GM18861 (cell line): ENCODE measurements around the gene KAZN.
"Not testable (repeated sequence)": the region's sequence is repeated elsewhere in the genome, so short reads cannot be mapped to it uniquely, and the experiment has no call there.

ENCODE experiments used
- ATAC-seq: cut with Tn5 transposase; IDR thresholded peaks from one replicate; pipeline ENCODE4 v1.9.1; 2021; ENCODE audit not compliant: unreplicated experiment

The KAZN gene

DNA sequence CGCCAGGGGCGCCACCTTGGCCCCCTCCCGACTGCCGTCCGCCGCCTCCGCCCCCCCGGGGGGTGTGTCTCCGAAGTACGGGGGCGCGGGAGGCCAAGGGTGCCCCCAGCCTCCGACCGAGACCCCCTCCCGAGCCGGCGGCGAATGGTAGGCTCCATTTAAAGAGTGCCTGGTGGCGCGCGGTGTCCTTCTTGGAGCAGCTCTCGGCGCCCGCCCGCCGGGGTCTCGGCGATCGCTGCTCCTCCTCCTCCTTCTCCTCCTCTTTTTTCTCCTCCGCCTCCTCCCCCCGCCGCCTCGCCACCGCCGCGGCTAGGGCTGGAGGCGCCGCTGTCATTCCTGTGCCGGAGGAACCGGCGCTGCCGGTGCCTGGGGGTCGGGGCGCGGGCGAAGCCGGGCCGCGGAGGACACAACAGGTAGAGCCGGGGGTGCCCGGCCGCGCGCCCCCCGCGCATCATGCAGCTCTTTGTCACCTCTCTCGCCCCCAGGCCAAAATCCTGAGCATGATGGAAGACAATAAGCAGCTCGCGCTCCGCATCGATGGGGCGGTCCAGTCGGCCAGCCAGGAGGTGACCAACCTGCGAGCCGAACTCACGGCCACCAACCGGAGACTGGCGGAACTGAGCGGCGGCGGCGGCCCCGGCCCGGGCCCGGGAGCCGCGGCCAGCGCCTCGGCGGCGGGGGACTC, at the start of gene KAZN:
Gene KAZN (plus strand): TSS at position 188 of the 685 bp plus-strand sequence.
- no peak for ATAC-seq

GRCh38 chr1:14549897-14550620, 48.4 kb upstream of the KAZN start:
- no peak for ATAC-seq

DNA sequence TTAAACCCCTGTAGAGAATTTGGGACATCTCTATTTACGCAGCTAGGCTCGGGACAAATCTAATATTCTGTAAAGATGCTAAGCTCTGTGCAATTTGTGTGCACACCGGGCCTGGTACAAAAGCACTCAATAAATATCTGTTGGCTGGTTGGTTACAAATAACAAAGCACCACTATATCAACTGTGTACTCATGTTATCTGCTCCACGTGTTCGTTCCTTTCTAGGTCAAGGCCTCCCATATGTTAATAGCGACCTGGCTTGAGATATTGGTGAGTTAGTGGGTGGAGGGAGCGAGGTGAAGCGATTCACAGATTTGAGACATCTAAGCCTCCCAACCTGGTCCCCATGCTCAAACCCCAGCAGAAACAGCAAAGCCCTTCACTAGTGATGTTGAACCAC, 47.1 kb upstream of the KAZN start:
- ATAC-seq, result no peak

DNA sequence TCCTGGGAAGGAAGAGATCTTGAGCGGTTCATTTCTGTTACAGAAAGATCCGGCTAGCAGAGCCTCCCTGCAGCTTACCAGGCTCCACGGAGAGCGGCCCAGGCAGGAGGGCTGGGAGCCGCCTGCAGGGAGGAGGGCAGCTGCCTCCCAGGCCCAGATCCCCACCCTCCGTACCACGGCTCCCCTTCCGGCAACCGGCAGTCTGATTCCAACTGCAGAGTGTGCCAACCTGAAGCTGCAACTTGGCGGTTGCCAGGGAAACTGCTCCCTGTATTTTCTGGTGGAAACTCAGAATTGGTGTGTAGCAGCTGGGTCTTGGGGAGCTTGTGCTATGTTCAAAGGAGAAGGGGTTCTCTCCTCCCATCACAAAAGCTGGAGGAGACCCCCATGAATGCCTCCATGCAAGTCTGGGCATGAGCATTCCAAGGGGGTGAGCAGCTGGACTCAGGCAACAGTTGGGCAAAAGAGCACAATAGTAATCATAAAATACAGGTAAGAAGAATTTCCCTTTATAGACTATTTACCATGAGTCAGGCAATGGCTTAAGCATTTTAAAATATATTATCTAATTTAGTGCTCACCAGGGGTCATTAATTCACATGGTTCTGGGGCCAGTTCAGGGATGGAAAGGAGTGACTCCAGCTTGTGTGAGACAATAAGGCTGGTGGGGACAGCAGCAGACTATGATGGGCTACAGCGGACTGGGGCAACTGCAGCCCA, 46.1 kb upstream of the KAZN start:
- no peak for ATAC-seq

GRCh38 chr1:14553711-14554110, 44.8 kb upstream of the KAZN start:
- no peak for ATAC-seq

- ATAC-seq, result no peak
Observed at GRCh38 chr1:14555091-14555490, 43.4 kb upstream of the KAZN start.

GRCh38 chr1:14561014-14561693, 37.3 kb upstream of the KAZN start:
- ATAC-seq, result no peak

GRCh38 chr1:14565090-14565489, 33.4 kb upstream of the KAZN start:
- ATAC-seq, result no peak

- no peak for ATAC-seq
Observed at GRCh38 chr1:14567056-14567455, 31.4 kb upstream of the KAZN start.

- ATAC-seq, result no peak
Observed at GRCh38 chr1:14567903-14568302, 30.6 kb upstream of the KAZN start.

DNA sequence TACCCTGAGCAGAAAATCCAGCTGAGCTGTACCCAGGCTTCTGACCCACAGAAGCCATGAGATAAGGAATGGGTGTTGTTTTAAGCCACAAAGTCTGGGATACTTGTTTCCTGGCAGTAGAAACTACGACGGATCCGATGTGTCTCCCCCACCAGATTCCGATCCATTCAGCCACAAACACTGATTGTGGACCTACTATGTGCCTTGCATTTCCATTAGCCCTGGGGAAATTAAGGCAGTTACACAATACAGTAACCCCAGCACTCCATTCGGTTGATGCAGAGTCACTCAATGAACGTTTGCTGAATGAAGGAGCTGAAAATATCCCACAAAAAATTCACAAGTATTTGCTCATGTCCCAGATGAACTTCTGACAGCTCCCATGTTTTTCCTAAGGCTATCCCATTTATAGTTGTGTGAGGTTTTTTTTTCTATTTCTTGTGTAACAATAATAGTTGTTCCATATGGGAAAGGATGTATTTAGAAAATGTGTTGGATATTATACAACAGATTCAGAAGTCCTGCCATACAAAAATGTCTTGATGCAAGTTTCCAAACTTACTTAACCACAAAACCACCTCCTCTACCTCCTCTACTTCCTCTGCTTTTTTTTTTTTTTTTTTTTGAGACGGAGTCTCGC, 29.6 kb upstream of the KAZN start:
- no peak for ATAC-seq

DNA sequence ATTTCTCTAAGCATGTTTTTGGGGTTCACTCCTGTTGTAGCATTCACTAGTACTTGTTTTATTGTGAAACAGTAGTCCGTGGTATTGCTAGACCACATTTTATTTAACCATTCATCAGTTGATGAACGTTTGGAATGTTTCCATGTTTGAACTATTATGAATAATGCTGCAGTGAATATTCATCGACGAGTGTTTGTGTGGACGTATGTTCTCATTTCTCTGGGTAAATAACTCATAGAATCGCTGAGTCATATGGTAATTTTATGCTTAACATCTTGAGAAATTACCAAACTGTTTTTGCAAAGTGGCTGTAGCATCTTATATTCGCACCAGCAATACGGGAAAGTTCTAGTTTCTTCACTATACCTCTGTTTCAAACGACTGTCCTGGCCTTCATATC, 28.0 kb upstream of the KAZN start:
- ATAC-seq, result no peak

GRCh38 chr1:14571810-14572767, 26.4 kb upstream of the KAZN start:
- ATAC-seq, result no peak

DNA sequence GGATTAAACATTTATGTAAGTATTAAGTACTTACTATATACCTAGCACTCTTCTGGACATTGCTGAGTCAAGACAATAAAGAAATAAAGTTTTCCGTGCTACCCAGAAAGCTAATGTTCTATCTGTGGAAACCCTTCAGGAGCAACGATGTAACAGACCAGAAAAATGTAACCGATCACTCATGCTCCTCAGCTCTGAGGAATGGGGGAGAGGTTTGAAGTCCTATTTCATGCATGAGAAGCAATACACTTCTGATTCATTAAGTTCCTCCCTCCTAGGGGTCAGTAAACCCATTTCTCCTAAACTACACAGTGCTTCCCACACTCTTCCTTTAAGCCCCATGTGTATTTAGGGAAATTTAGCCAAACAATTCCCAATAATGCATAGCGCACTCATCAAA, 25.6 kb upstream of the KAZN start:
- no peak for ATAC-seq

DNA sequence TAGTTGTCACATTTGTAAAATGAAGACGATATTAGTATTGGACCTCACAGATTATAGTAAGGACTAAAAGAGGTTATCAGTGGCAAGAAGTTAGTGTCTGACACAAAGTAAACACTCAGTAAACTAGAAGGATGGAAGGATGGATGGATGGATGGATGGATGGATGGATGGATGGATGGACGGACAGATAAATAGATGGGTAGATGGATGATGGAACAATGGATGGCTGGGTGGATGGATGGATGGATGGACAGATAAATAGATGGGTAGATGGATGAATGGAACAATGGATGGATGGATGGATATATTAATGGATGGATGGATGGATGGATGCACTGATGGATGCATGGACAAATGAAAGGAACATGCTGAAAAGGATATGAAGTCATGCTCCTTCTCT, 22.3 kb upstream of the KAZN start:
- no peak for ATAC-seq

DNA sequence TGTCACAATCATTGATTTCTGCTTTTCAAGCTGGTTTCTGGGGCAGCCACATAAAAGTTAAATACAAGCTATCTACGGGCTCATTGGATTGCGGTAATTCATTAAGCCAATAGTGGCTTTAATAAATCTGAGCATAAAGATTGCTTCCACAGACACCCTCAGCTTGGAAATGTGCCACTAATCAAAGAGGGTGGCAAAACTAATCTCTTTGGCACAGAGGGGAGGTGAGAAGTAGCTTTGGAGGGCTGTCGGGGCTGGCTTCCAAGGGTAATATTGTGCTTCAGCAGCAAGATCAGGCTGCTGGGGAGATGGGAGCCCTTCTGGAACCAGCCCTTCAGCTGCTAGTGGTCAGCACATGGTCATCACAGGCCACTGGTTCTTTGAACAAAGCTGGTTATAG, 21.2 kb upstream of the KAZN start:
- ATAC-seq, result no peak

GRCh38 chr1:14578156-14578555, 20.3 kb upstream of the KAZN start:
- ATAC-seq, result no peak

DNA sequence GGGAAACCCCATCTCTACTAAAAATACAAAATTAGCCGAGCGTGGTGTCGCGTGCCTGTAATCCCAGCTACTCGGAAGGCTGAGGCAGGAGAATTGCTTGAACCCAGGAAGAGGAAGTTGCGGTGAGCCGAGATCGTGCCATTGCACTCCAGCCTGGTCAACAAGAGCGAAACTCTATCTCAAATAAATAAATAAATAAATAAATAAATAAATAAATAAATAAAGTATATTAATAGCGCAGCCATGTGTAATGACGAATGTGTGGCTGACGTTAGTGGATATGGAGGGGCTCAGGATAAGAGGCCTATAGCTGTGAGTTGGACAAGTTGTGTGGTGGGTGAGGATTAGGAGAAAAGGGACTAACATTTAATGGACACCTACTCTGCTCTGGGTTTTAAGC, 18.2 kb upstream of the KAZN start:
- ATAC-seq, result not testable (repeated sequence)

- no peak for ATAC-seq
Observed at GRCh38 chr1:14580986-14581385, 17.5 kb upstream of the KAZN start.

GRCh38 chr1:14583788-14584187, 14.7 kb upstream of the KAZN start:
- ATAC-seq, result no peak
